ENCODE measurements around the gene KRT6B. TPM values are rescaled to one million over a fixed set of nuclear protein-coding genes. Genes with fewer than 3 reads are reported as not detected.

The KRT6B gene
- total RNA-seq, 2 donors from 2014 or later = not detected

DNA sequence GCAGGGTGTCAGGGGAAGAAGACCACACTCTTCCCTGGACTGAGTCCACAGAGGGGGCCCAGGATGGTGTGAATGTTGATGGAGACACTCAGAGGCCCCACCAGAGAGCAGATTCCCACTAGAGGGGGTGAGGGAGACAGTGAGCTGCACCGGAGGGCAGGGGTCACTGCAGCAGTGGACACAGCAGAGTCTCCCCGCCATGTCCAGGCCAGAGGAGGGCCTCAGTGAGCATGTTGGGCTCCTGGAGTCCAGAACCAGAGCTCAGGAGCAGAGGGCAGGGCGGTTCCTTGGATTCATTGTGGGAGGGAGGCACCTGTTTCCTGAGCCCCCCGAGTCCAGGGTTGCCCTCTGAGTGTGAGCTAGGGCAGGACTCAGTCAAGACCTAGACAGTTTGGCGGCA lies 44.0 kb downstream of the KRT6B start:
- DNase-seq (ENCODE audit: low spot score) (no peak), ATAC-seq (peak in 1 of 2 donors; percentile 34)
- peaks cover 7 to 8% of the 10 kb centered on the region in 2 donors for H3K27me3 Mint-ChIP-seq
- H3K27ac Mint-ChIP-seq = no peak overlapping the region
- no peak overlapping the region for H3K4me3 Mint-ChIP-seq
- H3K4me1 Mint-ChIP-seq (ENCODE audit: low read depth in 2 of 2) = peaks cover 0 to 3% of the 10 kb centered on the region in 2 donors
- no peaks in the 10 kb centered on the region for H3K9me3 Mint-ChIP-seq
- no peaks in the 10 kb centered on the region for H3K36me3 Mint-ChIP-seq

DNA sequence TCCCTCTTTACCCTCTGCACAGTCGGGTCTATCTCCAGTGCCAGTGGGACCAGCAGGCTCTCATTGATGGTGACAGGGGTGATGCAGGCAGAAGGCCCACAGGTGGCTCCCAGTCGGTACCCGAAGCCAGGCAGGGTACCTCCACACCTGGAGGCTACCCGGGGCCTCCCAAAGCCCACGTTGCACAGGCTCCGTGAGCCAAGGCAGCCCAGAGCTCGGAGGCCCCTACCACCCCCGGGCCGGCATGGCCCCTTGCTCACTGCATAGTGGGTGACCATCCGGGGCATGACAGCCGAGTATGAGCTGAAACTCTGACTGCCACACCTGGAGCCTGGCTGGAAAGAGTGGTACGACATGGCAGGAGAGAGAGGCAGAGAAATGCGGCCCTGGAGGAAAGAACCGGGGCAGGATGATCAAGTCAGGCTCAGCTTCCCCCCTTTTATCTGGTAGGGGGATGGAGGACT lies 46.0 kb downstream of the KRT6B start, which contains the start of gene KRT82:
Gene KRT82, minus strand, starts transcription at position 414 of the 464 bp plus-strand sequence. Its CDS starts 58 bp downstream, at position 356.
- DNase-seq (ENCODE audit: low spot score) = no peak

DNA sequence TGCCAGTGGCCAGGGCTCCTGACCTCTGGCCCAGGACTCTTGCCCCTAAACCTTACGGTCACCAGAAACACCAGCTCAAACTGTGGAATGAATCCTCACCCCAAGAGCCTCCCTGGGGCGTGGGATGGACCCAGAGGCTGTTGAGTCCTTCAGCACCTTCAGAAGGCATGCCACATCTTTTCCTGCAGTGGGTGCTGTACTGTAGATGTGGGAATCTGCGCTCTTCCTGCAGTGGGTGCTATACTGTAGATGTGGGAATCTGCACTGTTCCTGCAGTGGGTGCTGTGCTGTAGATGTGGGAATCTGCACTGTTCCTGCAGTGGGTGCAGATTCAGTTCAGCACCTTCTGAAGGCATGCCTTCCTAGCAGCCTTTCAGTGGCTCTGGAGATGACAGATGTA lies 47.0 kb downstream of the KRT6B start:
- Mint-ChIP-seq H3K27ac (no peak overlapping the region), H3K9me3 (no peaks in the 10 kb centered on the region), H3K36me3 (no peaks in the 10 kb centered on the region), H3K4me3 (no peak overlapping the region), H3K27me3 (peaks cover 4 to 8% of the 10 kb centered on the region in 2 donors), H3K4me1 (ENCODE audit: low read depth in 2 of 2) (peaks cover 0 to 3% of the 10 kb centered on the region in 2 donors)
- DNase-seq (ENCODE audit: low spot score) (no peak), ATAC-seq (no peak)

More for the DNA sequence above, 46.0 kb downstream of the KRT6B start, which contains the start of gene KRT82:
- no peaks in the 10 kb centered on the region for H3K9me3 Mint-ChIP-seq
- H3K27ac Mint-ChIP-seq = no peak within 1 kb of the TSS
- no peaks in the 10 kb centered on the region for H3K36me3 Mint-ChIP-seq
- H3K4me3 Mint-ChIP-seq = no peak within 1 kb of the TSS
- H3K27me3 Mint-ChIP-seq = peaks cover 4 to 8% of the 10 kb centered on the region in 2 donors
- no peak for ATAC-seq
- H3K4me1 Mint-ChIP-seq (ENCODE audit: low read depth in 2 of 2) = peaks cover 0 to 4% of the 10 kb centered on the region in 2 donors

DNA sequence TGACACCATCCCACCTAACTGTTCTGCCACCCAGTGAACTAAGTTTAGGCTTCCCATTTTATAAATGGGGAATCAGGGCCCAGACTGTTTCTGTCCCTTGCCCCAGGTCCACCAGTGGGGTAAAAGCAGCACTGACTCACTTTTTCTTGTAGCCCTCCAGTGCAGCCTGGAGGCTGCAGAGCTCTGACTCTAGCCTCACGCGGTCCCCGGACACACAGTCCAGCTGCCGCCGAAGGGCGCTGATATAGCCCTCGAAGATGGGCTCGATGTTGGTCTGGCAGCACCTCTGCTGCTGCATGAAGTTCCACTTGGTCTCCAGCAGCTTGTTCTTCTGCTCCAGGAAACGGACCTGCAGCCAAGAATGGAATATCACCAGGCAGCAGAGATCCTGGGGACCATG lies 48.4 kb downstream of the KRT6B start:
- Mint-ChIP-seq H3K4me3 (no peak overlapping the region), H3K4me1 (ENCODE audit: low read depth in 2 of 2) (peaks cover 0 to 6% of the 10 kb centered on the region in 2 donors), H3K27me3 (peaks cover 5 to 10% of the 10 kb centered on the region in 2 donors), H3K36me3 (no peaks in the 10 kb centered on the region), H3K9me3 (no peaks in the 10 kb centered on the region), H3K27ac (no peak overlapping the region)
- DNase-seq (ENCODE audit: low spot score) (no peak), ATAC-seq (no peak)

DNA sequence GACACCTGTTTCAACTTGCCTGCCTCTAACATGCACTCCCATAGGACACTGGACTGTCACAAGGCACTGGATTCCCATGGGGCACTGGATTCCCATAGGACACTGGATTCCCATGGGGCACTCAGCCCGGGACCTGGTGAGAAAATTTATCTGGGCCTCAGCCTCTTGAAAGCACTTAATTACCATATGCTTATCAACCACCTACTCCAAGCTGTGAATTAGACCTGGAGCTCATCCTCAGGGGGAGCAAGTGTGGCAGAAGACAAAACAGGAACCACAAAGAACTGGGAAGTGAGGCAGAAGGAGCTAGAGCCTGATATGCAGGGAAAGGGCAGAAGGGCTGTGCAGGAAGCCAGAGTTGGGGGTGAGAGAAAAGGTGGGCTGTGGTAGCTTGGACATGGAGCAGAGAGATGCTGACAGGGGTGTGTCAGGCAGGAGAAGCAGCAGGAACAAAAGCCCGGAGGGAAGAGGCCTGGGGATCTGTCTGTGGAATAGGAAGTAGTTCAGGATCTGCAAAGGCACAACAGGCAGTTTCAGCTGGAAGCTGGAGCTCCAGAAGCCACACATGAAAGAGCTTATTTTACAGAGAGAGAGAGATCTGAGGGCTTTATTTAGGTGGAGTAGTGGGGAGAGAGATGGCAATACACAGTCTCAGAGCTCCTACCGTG lies 48.9 kb downstream of the KRT6B start:
- ATAC-seq = no peak
- H3K27ac Mint-ChIP-seq = no peak overlapping the region
- peaks cover 4 to 6% of the 10 kb centered on the region in 2 donors for H3K27me3 Mint-ChIP-seq
- peaks cover 0 to 6% of the 10 kb centered on the region in 2 donors for H3K4me1 Mint-ChIP-seq (ENCODE audit: low read depth in 2 of 2)
- H3K9me3 Mint-ChIP-seq = no peaks in the 10 kb centered on the region
- no peak for DNase-seq (ENCODE audit: low spot score)
- no peak overlapping the region for H3K4me3 Mint-ChIP-seq
- no peaks in the 10 kb centered on the region for H3K36me3 Mint-ChIP-seq

DNA sequence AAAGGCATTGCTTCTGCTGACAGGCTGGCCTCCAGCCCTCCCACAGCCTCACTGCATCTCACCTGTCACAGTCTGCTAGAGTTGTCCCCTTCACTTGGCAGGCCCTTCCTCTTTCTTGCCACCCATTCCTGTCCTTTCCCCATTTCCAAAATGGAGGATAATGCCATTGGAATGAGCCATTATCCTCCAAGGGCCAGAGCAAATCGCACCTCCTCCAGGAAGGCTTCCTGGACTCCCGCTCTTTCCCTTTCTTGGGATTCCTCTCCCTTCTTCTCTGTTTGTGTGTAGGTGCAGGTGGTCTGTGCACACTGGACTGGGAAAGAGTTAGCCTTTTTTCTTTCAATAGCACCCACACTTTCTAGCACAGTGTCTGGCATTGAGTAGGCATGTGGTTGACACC lies 49.6 kb downstream of the KRT6B start:
- Mint-ChIP-seq H3K4me3 (no peak overlapping the region), H3K36me3 (no peaks in the 10 kb centered on the region), H3K4me1 (ENCODE audit: low read depth in 2 of 2) (peaks cover 0 to 6% of the 10 kb centered on the region in 2 donors), H3K27me3 (peaks cover 4 to 10% of the 10 kb centered on the region in 2 donors), H3K9me3 (no peaks in the 10 kb centered on the region), H3K27ac (no peak overlapping the region)
- DNase-seq (ENCODE audit: low spot score) (no peak), ATAC-seq (no peak)

DNA sequence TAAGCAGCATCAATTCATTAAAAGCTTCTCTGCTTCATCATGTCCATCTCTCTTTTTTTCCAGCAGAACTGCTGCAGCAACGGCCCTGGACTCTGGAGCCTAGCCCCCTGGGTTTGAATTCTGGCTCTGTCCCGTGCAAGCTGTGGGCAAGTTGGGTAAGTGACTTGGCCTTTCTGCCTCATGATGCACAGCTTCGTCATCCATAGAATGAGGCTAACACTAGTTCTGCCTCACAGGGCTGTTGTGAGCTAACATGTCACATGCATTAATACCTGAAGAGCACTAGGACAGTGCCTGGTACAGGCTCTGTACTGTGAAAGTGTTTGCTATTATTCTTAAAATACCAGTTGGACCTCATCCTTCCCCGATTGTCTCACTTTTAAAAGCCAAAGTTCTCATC lies 50.0 kb downstream of the KRT6B start:
- H3K27me3 Mint-ChIP-seq = peaks cover 8 to 15% of the 10 kb centered on the region in 2 donors
- H3K4me1 Mint-ChIP-seq (ENCODE audit: low read depth in 2 of 2) = peaks cover 0 to 6% of the 10 kb centered on the region in 2 donors
- no peaks in the 10 kb centered on the region for H3K36me3 Mint-ChIP-seq
- DNase-seq (ENCODE audit: low spot score) = no peak
- H3K27ac Mint-ChIP-seq = no peak overlapping the region
- no peaks in the 10 kb centered on the region for H3K9me3 Mint-ChIP-seq
- H3K4me3 Mint-ChIP-seq = no peak overlapping the region
- no peak for ATAC-seq

DNA sequence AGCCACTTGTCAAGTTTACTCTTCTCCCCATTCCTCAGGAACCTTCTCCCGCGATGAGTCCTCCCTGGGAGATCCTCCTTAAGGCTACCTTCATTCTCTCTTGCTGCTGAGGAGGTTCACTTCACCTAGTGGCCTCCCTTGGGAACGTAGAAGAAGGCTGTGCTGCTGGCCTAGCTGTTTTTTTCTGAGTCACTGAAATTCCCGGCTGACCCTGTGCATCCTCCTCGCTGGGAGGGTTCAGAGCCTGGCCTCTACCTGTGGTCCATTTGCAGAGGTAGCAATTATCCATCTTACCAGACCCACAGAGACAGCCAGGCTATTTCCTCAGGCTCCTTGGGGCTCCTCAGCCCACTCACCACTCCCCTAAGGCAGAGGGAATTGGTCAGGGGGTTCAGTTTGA lies 50.4 kb downstream of the KRT6B start:
- Mint-ChIP-seq H3K9me3 (no peaks in the 10 kb centered on the region), H3K4me1 (ENCODE audit: low read depth in 2 of 2) (peaks cover 0 to 6% of the 10 kb centered on the region in 2 donors), H3K4me3 (no peak overlapping the region), H3K27me3 (peaks cover 9 to 19% of the 10 kb centered on the region in 2 donors), H3K27ac (no peak overlapping the region), H3K36me3 (no peaks in the 10 kb centered on the region)
- DNase-seq (ENCODE audit: low spot score) (no peak), ATAC-seq (no peak)

DNA sequence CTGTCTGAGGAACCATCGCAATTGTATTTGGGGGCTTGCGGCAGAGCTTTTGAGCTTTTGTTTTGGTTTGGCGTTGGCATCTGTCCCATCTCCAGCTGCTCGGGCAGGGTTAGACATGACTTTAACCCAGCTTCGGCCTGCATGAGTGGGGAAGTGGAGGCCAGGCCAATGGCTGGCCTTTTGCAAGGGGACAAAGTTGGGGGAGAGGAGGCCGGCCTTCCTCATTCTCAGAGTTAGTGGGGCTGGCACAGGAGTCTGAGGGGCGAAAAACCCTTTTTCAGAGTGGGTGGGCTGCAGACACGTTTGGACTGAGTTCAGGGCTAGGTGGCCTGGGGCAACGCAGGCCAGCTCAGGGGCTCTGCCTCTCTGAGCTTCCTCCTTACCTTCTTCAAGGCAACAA lies 51.0 kb downstream of the KRT6B start:
- H3K4me3 Mint-ChIP-seq = no peak overlapping the region
- H3K4me1 Mint-ChIP-seq (ENCODE audit: low read depth in 2 of 2) = peaks cover 0 to 6% of the 10 kb centered on the region in 2 donors
- no peaks in the 10 kb centered on the region for H3K9me3 Mint-ChIP-seq
- no peak for ATAC-seq
- no peaks in the 10 kb centered on the region for H3K36me3 Mint-ChIP-seq
- no peak for DNase-seq (ENCODE audit: low spot score)
- peaks cover 9 to 19% of the 10 kb centered on the region in 2 donors for H3K27me3 Mint-ChIP-seq
- H3K27ac Mint-ChIP-seq = no peak overlapping the region

DNA sequence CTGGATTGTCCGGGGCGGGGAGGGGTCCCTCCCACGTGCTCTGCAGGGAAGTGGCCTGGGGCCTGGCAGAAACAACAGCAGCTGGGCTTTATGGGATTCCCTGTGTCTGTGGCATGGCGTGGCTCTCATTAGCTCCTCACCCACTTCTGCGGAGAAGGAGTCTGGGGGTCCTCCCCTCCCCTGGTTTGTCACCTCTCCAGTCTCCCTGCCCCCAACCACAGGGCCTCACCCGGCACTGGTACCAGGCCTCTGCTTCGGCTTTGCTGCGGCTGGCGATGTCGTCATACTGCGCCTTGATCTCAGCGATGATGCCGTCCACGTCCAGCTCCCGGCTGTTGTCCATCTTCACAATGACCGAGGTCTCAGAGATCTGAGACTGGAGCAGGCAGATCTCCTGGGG lies 52.2 kb downstream of the KRT6B start:
- DNase-seq (ENCODE audit: low spot score) = no peak
- Mint-ChIP-seq H3K27me3 (peaks cover 9 to 19% of the 10 kb centered on the region in 2 donors), H3K36me3 (no peaks in the 10 kb centered on the region), H3K27ac (no peak overlapping the region), H3K4me3 (no peak overlapping the region), H3K9me3 (no peaks in the 10 kb centered on the region), H3K4me1 (ENCODE audit: low read depth in 2 of 2) (peaks cover 0 to 6% of the 10 kb centered on the region in 2 donors)
- ATAC-seq = no peak

DNA sequence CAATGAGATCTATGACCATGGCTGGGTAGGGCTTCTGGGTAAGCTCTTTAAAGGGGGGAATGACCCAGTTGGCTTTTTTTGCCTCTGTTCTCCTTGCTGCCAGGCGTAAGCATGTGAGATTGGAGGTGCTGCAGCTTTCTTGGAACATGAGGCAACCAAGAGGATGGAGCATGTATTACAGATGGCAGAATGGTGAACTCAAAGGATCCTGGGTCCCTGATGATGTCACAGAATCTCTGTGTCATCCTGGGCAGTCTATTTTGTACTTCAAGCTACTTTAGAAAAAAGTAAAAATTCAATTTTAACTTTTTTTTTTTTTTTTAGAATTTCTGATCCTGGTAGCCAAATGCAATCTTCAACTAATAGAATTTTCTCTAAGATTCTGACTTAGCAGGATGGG lies 53.8 kb downstream of the KRT6B start:
- ATAC-seq (no peak), DNase-seq (ENCODE audit: low spot score) (no peak)
- no peaks in the 10 kb centered on the region for H3K9me3 Mint-ChIP-seq
- no peaks in the 10 kb centered on the region for H3K36me3 Mint-ChIP-seq
- H3K4me1 Mint-ChIP-seq (ENCODE audit: low read depth in 2 of 2) = peaks cover 0 to 6% of the 10 kb centered on the region in 2 donors
- no peak overlapping the region for H3K27ac Mint-ChIP-seq
- no peak overlapping the region for H3K4me3 Mint-ChIP-seq
- H3K27me3 Mint-ChIP-seq = peaks cover 9 to 19% of the 10 kb centered on the region in 2 donors

DNA sequence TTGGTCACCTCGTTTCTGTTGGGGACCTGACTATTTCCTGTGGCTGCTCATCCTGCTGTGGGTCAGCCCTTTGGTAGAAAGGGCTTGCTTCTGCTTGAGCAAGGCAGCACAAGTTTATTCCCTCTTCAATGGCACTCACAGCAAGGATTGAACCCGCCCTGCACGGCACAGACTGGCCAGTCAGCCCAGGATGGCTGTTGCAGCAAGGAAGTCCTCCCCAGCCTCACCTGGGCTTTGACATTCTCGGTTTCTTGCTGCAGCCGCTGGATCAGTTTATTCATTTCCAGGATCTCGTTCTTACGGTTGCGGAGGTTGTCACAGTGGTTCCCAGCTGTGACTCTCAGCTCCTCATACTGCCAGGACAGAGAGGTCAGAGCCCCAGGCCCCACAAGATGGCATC lies 55.3 kb downstream of the KRT6B start:
- ATAC-seq (no peak), DNase-seq (ENCODE audit: low spot score) (no peak)
- Mint-ChIP-seq H3K36me3 (no peaks in the 10 kb centered on the region), H3K4me1 (ENCODE audit: low read depth in 2 of 2) (peaks cover 0 to 3% of the 10 kb centered on the region in 2 donors), H3K4me3 (no peak overlapping the region), H3K27ac (no peak overlapping the region), H3K9me3 (no peaks in the 10 kb centered on the region), H3K27me3 (peaks cover 11 to 19% of the 10 kb centered on the region in 2 donors)

Measured in natural killer cell treated with Interleukin-12 subunit alpha and Interleukin-12 subunit beta and Interleukin-15 and Interleukin-18, amount 100 ng/mL, for 72 hours (primary cell).